GM21526 (cell line): ENCODE data around the gene HMOX2.
A peak's percentile ranks its signal among the peaks of the same experiment; 100 is the strongest.

Experiments used
- ATAC-seq: cut with Tn5 transposase; IDR thresholded peaks from one replicate; pipeline ENCODE4 v1.9.1; 2021; ENCODE audit warnings: moderate library complexity; ENCODE audit not compliant: unreplicated experiment, low FRiP score

The HMOX2 gene

GRCh38 chr16:4520913-4521312 is 44.7 kb downstream of the HMOX2 start:
- ATAC-seq: no peak

DNA sequence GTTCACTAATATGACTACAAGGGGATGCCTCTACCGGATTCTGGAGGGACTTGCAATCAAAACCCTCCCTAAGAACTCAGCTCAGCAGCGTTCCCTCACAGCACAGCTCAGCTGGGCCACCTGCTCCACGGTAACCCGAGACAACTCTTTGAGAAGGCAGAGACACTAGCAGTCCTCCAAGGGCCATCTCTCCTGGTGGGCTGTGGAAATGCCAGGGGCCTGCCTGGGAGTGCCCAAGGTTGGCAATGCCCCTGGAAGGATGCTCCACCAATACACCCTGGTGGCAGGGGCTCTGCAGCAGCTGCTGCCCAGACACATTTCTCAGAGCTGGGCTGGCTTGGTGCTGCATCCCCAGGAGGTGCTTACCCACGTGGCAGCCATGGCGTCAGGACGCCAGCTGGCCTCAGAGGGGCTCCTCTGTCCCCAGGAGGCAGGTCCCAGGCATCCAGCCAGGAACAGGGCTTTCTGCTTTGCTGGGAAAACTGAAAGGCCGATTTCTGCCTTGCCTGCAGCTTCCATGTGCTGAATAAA is 45.9 kb downstream of the HMOX2 start:
- no peak for ATAC-seq

DNA sequence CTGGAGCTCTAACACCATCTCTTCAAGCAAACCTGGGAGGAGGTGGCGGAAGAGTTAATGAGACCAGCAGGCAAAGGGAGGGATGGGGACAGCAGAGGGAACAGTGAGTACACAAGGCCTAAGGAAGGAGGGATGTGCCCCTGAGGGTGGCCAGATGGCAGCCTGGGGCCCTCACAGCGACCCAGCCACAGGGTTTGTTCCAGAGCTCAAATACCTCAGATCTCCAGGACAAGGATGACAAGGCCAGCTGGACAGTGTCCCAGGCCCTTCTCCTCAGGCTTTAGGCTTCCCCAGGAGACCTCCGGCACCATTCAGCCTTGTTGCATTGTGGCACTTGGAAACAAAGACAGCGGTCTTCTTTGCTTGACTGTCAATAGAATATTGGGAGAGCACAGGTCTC is 47.5 kb downstream of the HMOX2 start:
- no peak for ATAC-seq

DNA sequence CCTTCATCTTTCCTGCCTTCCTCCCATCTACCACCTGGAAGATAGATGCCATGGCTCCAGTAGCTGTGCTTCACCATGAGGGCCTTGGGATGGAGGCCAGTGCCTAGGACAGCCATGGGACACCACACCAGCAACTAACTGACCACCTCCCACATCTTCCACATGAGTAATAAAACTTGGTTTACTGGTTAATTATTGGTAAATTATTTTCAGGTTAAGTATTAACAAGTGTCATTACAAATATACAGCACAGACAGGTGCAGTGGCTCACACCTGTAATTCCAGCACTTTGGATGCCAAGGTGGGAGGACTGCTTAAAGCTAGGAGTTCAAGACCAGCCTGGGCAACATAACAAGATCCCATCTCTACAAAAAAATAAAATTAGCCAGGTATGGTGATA is 48.4 kb downstream of the HMOX2 start:
- no peak for ATAC-seq

DNA sequence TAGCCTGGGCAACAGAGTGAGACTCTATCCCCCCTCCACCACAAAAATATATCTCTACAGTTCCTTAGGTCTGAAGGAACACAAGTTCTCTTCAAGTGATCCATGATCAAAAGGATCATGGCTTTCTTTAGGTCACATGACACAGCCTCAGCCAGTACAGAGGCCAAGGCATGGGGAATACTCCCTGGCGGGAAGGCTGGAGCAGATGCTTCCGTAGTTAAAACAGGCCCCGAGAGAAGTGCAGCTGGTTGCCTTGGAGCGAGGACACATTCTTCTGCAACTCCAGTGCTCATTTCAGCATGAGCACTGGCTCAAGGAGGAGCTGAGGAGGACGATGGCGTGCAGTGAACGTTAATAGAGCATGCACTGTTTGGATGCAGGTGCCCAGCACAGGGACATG is 48.9 kb downstream of the HMOX2 start:
- no peak for ATAC-seq

GRCh38 chr16:4525634-4526277 is 49.6 kb downstream of the HMOX2 start:
- no peak for ATAC-seq

GRCh38 chr16:4529085-4530060 is 53.2 kb downstream of the HMOX2 start:
- ATAC-seq: no peak

DNA sequence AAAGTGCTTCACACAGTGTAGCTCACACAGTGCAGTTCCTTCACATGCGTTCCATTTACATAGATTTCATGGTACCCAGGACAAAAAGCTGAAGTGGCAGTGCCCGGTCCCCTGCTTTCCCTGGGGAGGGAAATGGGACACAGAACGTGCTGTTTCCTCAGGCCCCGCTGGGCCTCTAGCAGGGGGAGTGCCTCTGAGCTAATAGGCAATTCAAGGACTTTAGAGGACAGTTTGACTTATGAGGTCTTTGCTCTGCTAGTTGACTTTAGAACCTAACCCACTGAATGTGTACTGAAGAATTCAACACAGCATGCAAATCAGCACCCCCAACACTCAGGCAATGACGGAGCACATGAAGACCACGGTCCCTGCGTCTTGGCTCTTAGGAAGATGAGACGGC is 55.6 kb downstream of the HMOX2 start:
- no peak for ATAC-seq

DNA sequence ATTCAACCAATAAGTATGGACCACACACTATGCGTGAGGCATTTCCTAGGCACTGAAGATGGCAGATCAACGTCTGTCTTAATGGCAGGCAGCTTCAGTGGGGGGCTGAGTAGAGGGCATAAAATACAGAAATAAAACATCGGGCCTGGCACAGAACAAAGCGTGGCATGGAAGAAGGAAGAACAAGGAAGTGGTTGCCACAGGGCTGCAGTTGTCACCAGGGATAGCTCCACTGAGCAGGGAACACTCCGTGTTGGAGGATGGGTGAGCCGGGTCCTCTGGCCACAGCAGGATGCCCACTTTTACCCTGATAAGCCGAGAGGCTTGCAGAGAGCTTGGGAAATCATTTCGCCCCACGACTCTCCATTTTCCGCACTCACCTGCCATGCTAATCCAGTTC is 56.0 kb downstream of the HMOX2 start:
- ATAC-seq: no peak

DNA sequence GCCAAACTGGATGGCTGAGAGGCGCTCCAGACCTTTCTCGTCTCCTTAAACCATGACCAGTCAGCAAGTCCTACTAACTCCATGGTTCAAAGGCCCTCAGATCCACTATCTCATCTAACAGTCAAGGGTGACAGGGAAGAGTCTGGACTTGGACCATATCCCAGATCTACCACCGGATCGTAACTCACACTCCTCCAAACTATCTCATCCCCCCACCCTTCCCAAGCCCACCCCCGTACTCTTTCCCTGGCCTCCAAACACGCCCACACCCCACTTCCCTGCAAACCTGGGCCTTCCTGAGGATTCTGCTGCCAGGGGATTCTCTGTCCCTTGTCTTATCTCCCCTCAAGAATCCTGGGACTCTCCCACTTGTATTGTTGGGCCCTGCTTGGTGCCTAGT is 57.3 kb downstream of the HMOX2 start:
- ATAC-seq: no peak

- no peak for ATAC-seq
Measured at GRCh38 chr16:4534151-4534790, 58.1 kb downstream of the HMOX2 start.

- no peak for ATAC-seq
Measured at GRCh38 chr16:4535627-4536108, 59.5 kb downstream of the HMOX2 start.

- ATAC-seq: no peak
Measured at GRCh38 chr16:4536391-4537106, 60.4 kb downstream of the HMOX2 start.

- no peak for ATAC-seq
Measured at GRCh38 chr16:4537376-4538343, 61.5 kb downstream of the HMOX2 start.

DNA sequence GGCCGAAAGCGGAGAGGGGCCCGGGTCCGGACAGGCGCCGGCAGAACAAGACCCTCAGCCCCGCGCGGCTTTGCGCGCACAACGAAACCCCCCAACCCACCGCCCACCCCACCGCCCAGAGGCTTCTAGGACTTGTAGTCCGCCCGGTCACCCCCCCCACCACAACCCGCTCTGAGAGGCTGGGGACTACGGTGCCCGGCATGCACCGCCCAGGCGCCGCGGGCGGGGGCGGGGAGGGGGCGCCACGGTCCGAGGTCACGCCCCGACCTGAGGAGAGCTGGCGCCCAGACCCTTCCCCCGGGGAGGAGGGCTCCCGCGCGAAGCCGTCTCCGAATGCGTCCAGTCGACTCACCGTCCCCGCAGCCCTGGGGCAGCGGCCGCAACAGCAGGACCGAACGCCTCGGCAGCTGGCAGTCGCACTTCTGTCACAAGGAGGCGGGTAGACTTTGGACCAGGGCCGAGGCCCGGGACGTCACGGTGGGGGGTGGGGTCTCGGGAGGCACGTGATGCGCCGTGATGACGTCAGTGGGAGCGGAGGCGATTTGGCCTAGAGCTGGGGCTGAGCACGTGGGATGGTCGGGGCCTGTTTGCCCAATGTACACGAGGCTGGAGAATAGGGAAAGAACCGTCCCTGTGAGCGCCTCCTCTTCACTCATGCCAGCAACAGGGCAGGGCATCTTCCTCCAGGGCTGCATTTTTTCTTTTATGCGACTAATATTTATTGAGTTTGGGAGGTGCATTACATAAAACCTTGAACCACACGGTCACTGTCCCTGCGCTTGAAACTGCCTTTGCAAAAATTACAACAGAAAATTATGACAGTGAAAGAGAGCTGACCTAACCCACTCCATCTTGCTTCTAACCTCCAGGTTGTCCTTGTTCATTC is 62.4 kb downstream of the HMOX2 start, which contains the start of gene CDIP1:
TSS of gene CDIP1 (minus strand) at position 424 of the 886 bp plus-strand sequence. CDS start 24,643 bp downstream, outside the sequence.
- ATAC-seq: peak; percentile 80

- no peak for ATAC-seq
Measured at GRCh38 chr16:4539716-4540284, 63.6 kb downstream of the HMOX2 start.

GRCh38 chr16:4544473-4544872 is 68.3 kb downstream of the HMOX2 start:
- no peak for ATAC-seq

DNA sequence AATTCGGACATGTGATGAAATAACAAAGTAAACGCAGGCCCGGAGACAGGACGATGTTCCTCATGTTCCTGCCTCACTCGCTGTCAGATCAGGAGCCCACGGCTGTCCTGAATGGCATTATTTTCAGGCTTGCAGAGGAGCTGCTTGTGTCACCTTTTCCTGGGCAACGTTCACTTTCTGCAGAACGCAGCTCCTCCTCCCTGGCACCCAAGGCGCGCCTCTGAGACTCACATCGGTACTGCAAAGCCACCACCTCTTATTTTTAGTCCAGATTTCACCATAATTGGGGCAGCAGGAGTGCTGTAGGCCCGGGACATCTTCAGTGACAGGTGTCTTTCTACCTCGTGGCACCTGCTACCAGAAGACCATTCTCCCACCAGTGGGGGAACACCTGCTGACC is 71.9 kb downstream of the HMOX2 start:
- no peak for ATAC-seq
